Activated CD4-positive, alpha-beta T cell treated with anti-CD3 and anti-CD28 coated beads, Interleukin-2, amount 50 U/mL, for 48 hours (primary cell): ENCODE results near the gene RIPOR3.
"Not testable (repeated sequence)": the region's sequence is repeated elsewhere in the genome, so short reads cannot be mapped to it uniquely, and the experiment has no call there.

Experiments used
- DNase-seq, 2 experiments: peaks; one replicate each; pipeline ENCODE4 v3.0.0-alpha.2; 2020

The RIPOR3 gene

DNA sequence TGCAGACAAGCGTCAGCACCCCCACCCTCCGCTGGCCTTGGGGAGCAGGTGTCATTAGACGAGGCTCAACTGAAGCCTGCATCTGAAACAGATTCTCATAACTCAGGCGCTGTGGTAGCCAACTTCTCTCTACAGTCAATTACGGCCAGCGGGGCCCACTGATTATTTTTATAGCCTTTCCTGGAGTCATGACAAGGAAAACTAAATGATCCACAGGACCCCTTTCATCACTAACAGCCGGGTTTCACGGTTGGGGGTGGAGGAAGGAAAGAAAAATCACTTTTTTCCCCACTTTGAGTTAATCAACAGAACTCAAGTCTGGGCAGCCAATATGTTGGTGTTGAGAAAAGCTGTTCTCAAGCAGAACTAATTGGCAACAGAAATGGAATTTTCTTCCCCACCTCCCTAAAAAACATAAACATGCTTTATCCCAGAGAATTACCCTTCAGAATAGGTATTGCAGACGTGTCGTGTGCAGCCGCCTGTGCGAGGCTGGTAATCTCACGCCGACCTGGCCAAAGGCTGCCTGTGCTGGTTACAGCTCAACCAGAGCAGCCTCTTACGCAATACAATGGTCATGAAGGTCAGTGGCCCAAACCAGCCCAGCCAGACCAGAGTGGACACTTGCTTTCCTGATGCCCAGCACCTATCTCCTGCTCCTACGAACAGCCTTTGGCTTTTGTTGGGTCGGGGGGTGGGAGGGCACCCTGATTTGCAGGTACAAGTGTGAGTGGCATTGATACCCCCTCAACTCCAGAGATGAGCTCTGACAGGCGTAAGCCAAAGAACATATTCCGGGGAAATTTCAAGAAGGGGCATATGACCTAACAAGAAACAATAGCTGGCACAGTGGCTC lies 11.0 kb downstream of the RIPOR3 start:
- DNase-seq = no peak

DNA sequence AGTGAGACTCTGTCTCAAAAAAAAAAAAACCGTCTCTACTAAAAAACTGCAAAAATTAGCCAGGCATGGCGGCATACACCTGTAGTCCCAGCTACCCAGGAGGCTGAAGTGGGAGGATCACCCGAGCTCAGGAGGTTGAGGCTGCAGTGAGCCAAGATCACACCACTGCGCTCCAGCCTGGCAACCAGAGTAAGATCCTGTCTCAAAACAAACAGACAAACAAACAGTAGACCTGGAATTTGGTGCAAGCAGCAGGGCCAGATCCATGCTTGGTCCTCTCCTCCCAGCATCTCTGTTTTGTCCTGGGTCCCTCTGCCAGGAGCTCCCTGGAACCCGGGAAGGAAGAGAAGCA lies 11.6 kb downstream of the RIPOR3 start:
- no peak for DNase-seq

DNA sequence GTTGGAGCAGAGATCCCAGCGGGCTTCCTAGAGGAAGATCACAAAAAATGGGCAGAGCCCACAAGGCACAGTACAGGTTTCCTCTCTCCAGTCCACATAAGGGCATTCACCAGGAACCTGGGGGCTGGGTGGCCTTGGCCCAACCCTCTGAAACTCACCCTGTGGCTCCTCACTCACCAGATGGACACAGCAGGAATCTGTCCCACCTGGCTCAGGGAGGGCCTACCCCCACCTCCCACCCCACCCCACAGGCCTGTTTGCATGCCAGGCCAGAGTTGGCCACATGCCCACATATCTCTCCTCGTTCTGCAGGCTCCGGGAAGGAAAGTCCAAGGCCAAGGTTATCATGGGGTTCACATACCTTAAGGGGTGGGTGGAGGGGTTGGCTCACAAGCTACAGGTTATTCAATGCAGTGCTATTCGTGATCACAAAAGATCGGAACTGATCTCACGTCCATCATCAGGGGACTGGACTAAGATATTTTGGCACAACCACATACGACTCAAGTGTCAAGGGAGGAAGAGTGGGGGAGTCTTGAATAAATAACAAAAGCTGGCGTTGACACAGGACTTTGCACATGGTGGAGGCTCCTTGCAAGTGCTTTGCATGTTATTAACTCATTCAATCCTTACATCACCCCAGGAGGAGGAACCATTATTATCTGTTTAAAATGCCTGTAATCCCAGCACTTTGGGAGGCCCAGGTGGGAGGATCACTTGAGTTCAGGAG lies 13.0 kb downstream of the RIPOR3 start:
- no peak for DNase-seq

DNA sequence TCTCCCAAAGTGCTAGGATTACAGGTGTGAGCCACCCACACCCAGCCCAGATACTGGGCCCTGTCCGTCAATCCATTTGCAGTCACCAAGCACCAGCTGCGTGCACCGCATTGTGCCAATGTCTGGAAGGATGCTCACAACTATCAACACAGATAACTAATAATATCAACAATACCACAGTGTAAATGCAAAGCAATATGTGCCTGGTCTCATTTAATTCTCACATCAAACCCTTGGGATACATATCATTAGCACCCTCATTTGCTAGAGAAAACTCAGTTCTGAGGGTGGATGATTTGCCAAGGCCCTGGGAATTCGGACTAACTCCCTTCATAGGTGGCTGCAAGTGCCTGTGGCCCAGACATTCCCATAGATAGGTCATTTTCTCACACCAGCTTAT lies 14.5 kb downstream of the RIPOR3 start:
- no peak for DNase-seq

DNA sequence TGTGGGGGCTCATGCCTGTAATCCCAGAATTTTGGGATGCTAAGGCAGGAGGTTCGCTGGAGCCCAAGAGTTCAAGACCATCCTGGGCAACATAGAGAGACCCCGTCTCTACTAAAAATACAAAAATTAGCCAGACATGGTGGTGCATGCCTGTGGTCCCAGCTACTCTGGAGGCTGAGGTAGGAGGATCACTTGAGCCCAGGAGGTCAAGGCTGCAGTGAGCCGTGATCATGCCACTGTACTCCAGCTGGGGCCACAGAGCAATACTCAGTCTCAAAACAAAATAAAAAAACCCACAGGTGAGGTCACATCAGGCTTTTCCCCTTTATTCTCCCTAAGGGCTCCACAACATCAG lies 15.0 kb downstream of the RIPOR3 start:
- not testable (repeated sequence) for DNase-seq

DNA sequence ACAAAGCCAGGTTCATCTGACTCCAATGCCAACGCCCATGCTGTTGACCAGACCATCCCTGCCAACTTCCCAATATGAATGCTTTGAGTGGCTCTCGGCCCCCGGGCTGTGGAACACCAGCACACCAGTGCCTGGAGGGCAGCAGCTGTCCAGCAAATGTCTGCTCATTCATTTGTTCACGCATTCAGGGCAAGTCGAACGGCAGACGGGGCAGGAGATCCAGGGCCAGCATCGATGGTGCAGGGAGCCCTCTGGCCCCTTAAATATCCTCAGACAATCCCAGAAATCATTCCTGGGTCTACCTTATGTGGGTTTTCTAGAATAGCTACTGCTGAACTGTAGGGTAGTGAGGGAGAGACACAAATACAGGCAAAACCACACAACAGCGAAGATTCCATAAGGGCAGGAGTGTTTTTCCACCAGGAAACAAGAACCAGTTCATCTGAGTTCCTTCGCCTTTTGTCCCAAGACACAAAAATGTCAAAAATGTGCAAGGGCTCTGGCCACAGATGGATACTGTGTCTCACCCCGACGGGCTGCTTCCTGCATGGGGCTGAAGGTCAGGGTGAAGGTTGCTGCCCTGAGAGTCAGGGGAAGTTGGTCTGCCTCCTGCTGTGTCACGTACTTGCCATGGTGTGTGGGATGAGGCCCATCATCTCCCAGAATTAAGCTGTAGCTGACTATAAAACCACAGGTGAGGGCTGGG lies 15.5 kb downstream of the RIPOR3 start:
- DNase-seq = no peak

DNA sequence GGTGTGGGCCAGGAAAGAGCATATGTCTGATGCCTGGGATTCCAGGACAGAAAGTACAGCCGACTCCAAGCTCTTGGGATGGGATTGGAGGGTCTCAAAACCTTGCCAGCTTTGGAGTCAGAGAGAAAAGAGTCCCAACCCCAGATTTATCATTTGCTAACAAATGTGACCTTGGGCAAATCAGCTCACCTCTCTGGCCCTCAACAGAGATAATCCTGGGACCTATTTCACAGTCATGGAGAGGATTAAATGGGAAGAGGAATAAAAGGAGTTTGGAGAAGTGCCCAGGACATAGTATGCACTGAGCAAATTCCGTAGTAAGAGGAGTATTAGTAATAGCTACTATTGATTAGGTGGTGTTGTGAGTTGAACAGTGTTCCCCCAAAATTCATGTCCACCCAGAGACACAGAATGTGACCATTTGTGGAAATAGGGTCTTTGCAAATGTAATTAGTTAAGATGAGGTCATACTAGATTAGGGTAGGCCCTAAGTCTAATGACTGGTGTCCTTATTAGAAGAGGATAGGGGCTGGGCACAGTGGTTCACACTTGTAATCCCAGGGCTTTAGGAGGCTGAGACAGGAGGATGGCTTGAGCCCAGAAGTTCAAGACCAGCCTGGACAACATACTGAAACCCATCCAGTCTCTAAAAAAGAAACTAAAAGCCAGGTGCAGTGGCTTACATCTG lies 17.1 kb downstream of the RIPOR3 start:
- DNase-seq = no peak

DNA sequence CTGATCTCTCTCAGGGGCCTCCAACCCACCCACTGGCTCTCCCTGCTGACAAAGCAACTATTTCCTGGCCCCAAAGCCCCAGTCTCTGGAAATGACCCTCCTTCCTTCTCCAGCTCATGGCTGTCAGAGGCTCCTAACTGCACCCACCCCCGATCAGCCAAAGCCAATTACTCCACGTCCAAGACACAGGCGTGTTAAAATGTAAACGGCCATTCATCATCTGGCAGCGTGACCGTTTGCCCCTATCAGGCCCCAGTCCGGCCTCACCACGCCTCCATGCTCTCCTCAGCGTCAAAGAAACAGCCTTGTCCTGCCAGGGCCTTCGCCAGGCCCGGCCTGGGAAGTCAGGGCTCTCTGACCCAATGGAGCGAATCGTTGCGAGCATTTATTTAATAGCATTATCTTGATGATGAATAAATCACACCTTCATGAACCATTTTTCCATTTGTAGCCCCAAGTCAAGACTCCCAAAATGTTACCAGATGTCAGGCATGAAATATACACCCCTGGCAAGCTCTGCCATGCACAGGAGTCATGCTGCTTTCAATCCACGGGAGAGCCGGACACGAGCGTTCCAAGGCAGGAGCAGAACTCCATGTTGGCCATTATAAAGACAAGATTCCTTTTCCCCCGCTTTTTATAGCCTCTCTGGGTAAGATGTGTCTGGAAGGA lies 17.7 kb downstream of the RIPOR3 start:
- no peak for DNase-seq

DNA sequence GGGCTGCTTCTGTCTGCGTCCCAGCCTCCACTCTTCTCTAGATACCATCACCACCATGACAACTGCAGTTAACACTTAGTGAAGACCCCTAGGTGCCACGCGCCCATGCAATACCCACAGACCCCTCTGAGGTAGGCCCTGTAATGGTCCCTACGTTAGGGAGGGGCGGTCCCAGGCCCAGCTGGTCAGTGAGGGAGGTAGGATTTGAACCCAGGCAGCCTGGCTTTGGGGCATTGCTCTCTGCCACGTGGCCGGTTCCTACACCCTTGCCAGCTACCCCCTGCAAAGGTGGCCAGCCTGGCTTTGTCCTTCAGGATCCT lies 18.2 kb downstream of the RIPOR3 start:
- DNase-seq = no peak

DNA sequence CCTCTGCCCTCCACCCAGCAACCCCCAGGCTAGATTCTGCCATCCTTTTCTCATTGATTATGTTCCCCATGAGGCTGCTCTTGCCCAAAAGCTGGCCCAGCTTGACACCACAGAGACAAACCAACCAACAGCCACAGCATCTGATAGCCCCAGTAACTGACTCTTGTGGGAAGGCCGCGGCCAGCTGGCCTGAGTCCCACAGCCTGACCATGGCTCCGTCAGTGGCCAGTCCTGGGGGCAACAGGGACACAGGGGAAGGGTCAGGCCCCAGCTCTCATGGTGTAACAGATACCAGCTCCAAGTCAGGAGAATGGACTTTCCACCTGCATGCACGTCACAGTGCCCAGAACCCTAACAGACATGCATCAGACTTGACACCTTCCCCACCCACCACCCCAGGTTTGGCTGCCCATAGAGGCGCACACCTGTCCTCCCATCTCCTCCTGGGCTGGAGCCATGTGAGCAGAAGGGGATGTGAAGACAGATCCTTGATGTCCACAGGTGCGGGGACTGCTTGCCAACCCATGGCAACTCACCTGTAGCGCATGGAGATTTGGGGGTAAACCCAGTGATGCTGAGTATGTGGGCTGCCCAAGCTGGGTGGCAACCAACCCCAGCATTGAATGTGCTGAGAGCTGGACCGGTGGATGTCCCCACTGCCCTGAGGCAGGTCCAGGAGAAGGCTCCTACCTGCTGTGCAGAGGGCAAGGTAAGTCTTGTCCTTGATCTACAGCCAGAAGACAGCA lies 18.8 kb downstream of the RIPOR3 start:
- no peak for DNase-seq

DNA sequence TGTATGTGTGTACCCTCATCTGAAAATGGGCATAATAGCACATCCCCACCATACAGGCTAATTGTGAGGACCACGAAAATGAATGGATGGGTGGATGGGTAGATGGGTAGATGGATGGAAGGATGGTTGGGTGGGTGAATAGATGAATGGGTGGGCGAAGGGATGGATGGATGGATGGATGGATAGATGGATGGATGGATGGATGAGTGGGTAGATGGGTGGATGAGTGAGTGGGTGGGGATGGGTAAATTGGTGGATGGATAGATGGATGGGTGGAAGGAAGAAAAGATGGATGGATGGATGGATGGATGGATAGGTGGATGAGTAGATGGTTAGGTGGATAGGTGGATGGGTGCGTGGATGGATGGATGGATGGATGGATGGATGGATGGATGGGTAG lies 19.7 kb downstream of the RIPOR3 start:
- no peak for DNase-seq

DNA sequence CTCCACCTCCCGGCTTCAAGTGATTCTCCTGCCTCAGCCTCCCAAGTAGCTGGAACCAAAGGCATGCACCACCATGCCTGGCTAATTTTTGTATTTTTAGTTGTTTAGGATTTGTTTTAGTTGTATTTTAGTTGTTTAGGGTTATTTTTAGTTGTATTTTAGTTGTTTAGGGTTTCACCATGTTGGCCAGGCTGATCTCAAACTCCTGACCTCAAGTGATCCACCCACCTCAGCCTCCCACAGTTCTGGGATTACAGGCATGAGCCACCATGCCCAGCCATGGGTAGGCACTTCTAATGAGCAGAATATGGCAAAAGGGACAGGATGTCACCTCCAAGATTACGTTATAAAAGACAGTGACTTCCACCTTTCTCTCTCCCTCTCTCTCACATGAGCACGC lies 20.3 kb downstream of the RIPOR3 start:
- not testable (repeated sequence) for DNase-seq

DNA sequence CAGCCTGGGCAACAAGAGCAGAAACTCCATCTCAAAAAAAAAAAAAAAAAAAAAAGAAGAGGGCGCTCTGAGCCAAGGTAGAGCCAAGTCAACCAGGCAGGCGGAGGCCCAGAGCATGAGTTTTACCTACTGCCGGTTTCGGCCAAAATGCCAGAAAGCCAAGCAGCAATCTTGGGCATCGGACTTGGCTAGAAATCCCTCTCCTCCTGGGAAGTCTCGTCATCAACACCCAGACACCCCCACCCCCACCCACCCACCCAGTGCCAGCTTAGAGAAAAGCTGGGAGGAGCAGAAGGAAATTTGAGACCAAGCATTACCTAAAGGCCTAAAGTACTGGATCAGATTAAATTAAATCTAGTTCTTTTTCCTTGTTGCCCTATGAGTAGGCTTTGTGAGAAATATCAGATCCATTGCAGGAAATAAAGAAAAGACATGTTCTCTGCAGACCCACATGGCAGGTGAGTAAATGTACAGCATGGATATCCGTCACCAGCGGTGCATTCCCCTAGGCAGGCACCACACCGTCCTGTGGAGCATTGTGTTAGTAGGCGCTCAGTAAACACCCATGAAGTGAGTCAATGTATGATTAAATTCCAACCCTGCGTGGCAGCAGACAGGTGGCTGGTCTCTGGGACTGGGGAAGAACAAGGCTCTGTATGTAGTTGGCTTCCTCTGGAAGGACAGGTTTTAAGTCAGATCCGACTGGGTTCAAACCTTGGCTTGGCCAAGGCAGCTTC lies 21.0 kb downstream of the RIPOR3 start:
- no peak for DNase-seq

DNA sequence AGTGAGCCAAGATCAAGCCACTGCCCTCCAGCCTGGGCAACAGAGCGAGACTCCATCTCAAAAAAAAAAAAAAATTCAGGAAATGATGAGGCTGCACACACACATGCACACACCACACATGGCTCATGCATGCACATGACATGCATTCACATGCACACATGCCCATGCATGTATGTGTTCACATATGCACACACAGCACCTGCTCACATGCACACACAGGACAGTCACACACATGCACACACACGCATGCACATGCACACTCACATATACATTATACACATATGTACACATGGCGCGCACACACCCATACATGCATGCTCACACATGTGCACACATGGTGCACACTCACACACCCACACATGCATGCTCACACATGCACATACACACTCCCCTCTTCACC lies 22.5 kb downstream of the RIPOR3 start:
- no peak for DNase-seq

DNA sequence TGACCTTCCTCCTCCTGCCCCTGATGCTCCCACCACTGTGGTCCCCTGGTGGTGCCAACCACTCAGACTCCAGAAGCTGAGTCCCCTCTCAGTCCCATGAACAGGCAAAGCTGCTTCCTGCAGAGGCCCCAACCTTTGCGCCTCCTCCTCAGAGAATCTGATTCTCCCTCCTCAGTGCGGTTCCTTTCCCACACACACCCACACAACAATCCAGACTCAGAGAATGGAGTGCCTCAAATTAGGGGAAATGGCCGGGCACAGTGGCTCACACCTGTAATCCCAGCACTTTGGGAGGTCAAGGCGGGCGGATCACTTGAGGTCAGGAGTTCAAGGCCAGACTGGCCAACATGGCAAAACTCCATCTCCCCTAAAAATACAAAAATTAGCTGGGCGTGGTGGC lies 23.0 kb downstream of the RIPOR3 start:
- no peak for DNase-seq

DNA sequence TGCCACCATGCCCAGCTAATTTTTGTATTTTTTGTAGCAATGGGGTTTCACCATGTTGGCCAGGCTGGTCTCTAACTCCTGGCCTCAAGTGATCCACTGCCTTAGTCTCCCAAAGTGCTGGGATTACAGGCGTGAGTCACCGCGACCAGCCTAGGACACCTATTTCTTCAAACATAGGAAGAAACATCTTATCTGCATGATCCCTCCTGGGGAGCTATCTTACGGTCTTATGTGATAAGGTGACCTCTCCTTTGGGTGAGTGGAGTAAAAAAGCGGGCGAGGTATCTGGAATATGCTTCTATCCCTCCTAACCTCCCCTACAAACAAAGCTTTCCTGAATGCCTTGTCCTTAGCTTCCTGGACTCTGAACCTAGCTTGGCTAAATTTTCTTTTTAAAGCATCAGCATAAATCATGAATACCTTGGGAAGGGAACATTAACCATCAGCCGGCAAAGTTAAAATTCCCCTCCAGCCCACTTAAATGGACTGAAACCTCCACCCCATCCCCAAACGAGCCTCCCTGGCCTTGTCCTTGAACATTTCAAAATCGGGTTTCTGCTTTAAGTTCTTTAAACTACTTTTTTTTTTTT lies 24.5 kb downstream of the RIPOR3 start:
- no peak for DNase-seq

DNA sequence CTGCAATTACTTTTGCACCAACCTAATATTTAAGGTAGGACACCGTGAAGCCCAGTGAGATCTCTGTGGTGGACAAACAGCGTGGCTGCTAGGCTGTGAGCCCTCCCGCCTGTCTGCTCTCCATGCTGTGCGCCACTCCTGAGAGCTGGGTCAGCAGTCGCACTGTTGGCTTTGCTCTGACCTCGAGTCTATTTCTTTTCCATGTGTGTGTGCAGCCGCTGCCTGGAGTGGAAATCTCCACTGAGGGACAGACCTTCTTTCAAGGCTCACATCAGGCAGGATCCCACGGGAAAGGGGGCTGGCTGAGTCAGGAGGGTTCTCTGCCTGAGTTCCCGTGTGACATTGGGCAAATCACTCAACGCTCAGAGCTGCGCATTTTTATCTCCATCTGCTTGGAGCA lies 27.1 kb downstream of the RIPOR3 start:
- no peak for DNase-seq

DNA sequence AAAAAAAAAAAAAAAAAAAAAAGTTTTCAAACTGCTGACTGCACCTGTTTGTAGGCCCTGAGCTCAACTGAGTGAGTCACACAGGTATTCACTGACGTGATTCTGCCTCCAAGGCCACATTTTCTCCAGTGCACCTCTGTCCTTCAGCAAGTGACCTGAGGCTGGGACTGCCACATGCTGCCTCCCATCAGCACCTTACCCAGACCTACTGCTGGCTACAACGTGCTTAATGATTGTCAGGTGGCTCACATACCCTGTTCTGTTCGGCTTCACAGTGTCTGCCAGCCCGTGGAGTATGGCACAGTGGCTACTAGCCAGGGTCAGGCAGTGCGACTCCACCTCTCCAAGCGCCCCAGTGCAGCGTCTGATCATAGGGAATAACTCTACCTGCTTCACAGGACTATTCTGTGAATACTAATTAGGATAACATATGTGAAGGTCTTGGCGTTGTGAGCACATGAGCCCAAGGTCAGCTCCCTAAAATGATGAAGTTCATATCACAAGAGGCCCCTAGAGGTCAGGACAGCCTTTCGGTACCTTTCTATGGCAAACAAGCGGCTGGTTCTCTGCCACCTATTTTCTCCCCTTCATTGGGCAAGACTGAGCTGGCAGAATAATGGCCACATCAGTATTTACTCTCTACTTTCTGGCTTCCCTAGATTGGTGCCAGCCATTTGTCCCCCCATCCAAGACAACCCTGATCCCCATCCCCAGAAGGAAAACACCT lies 28.1 kb downstream of the RIPOR3 start:
- peak; percentile 1 to 9 for DNase-seq

DNA sequence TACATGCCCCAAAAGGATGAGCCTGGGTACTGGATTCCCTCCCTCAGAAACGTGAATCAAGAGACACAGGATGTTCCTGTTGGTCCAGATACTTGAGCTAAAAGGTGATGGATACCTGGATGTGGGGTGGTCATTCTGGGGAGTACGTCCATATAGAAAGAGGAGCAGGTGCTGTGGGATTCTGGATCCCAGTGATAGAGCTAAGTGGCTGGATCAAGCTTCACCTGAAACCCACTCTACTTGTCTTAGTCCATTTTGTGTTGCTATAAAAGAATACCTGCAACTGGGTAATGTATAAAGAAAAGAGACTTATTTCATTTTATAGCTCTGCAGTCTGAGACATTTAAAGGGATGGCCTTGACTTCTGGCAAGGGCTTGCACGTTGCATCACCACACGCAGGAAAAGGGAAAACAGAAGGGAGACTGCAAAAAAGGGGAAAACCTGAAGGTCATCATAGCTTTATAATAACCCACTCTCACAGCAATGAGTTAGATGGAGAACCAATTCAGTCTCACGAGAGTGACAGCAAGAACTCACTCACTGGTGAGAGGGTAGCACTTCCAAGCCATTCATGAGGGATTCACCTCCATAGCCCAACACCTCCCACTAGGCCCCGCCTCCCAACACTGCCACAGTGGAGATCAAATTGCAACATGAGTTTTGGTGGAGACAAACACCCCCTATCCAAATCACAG lies 31.2 kb downstream of the RIPOR3 start:
- no peak for DNase-seq
